ENCODE measurements around the gene GSK3A. TPM values are rescaled to one million over a fixed set of nuclear protein-coding genes. Genes with fewer than 3 reads are reported as not detected.

The GSK3A gene
- total RNA-seq, 1 donor from 2014 or later, result 52.3 TPM

- Mint-ChIP-seq H3K27me3 (ENCODE audit: unreplicated experiment) (no peaks in the 10 kb centered on the region), H3K4me1 (ENCODE audit: unreplicated experiment) (peaks cover 65% of the 10 kb centered on the region), H3K27ac (ENCODE audit: unreplicated experiment) (peak overlapping the region; percentile 96), H3K4me3 (ENCODE audit: unreplicated experiment) (peak overlapping the region; percentile 85), H3K36me3 (ENCODE audit: unreplicated experiment) (peaks cover 17% of the 10 kb centered on the region), H3K9me3 (ENCODE audit: unreplicated experiment) (no peaks in the 10 kb centered on the region)
- TF ChIP-seq CTCF (IDR thresholded peaks at IDR 0.05), result no peak
- peak; percentile 91 for DNase-seq (ENCODE audit: extremely low spot score, unreplicated experiment)
Measured at GRCh38 chr19:42277821-42278451, 35.5 kb upstream of the GSK3A start.

DNA sequence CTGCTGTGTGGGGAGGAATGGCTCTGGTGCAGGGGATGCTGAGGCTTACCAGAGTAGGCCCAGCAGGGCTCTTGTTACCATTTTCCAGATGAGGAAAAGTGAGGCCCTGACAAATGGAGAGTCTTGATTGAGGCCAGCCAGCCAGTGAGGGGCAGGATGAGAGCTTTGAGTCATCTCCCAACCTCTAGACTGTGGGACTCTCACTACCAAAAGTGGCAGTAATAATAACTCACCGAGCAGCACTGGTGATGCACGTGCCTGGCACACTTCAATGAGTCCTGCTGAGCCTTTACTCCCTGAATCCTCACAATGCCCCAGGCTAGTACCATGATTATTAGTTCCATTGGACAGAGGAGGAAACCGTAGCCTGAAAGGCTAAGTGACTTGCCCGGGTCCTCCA lies 34.4 kb upstream of the GSK3A start:
- DNase-seq (ENCODE audit: extremely low spot score, unreplicated experiment), result no peak
- no peak for TF ChIP-seq CTCF (IDR thresholded peaks at IDR 0.05)
- Mint-ChIP-seq H3K27me3 (ENCODE audit: unreplicated experiment) (no peaks in the 10 kb centered on the region), H3K36me3 (ENCODE audit: unreplicated experiment) (peaks cover 17% of the 10 kb centered on the region), H3K4me3 (ENCODE audit: unreplicated experiment) (no peak overlapping the region), H3K9me3 (ENCODE audit: unreplicated experiment) (no peaks in the 10 kb centered on the region), H3K27ac (ENCODE audit: unreplicated experiment) (peak overlapping the region; percentile 96), H3K4me1 (ENCODE audit: unreplicated experiment) (peaks cover 56% of the 10 kb centered on the region)

DNA sequence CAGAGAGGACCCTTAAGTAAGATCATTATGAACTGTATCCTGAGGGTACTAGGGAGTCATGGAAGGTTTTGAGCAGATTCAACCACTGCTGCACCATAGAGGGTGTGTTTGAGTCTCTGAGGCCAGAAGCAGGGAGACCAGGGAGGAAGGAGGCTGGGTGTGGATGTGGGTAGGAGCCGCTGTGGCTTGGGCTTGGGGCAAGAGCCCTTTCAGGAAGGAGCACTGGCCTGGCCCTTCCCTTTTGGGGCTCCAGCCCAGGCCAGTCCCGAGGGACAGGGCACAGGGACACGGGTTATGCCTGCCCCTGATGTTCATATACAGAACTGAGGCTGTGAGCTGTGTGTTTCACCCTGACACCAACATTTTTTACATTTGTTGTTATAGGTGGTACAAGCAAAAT lies 33.9 kb upstream of the GSK3A start:
- peaks cover 18% of the 10 kb centered on the region for H3K36me3 Mint-ChIP-seq (ENCODE audit: unreplicated experiment)
- peaks cover 56% of the 10 kb centered on the region for H3K4me1 Mint-ChIP-seq (ENCODE audit: unreplicated experiment)
- DNase-seq (ENCODE audit: extremely low spot score, unreplicated experiment), result no peak
- H3K27ac Mint-ChIP-seq (ENCODE audit: unreplicated experiment), result peak overlapping the region; percentile 72
- TF ChIP-seq CTCF (IDR thresholded peaks at IDR 0.05), result no peak
- no peaks in the 10 kb centered on the region for H3K27me3 Mint-ChIP-seq (ENCODE audit: unreplicated experiment)
- H3K4me3 Mint-ChIP-seq (ENCODE audit: unreplicated experiment), result no peak overlapping the region
- no peaks in the 10 kb centered on the region for H3K9me3 Mint-ChIP-seq (ENCODE audit: unreplicated experiment)

- Mint-ChIP-seq H3K4me3 (ENCODE audit: unreplicated experiment) (no peak overlapping the region), H3K4me1 (ENCODE audit: unreplicated experiment) (peaks cover 61% of the 10 kb centered on the region), H3K9me3 (ENCODE audit: unreplicated experiment) (no peaks in the 10 kb centered on the region), H3K27ac (ENCODE audit: unreplicated experiment) (peak overlapping the region; percentile 82), H3K36me3 (ENCODE audit: unreplicated experiment) (peaks cover 18% of the 10 kb centered on the region), H3K27me3 (ENCODE audit: unreplicated experiment) (no peaks in the 10 kb centered on the region)
- no peak for DNase-seq (ENCODE audit: extremely low spot score, unreplicated experiment)
- no peak for TF ChIP-seq CTCF (IDR thresholded peaks at IDR 0.05)
Measured at GRCh38 chr19:42275517-42275916, 33.1 kb upstream of the GSK3A start.

DNA sequence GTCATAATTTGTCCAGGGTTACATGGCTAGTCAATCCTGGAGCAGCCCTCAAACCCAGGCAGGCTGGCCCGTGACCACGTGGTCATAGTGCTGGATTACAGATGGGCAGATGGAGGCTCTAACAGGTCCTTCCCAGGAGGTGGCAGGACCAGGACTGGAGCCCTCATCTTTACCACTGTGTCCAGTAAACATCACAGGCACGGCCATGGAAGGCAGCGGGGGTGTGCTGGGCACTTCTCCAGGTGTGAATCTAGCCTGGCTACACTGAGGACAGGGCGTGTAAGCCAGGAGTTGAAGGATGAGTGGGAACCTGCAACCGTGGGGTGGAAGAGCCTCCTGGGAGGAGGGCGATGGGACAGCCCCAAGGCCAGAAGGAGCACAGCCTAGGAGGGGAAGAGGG lies 32.7 kb upstream of the GSK3A start:
- peaks cover 65% of the 10 kb centered on the region for H3K4me1 Mint-ChIP-seq (ENCODE audit: unreplicated experiment)
- H3K36me3 Mint-ChIP-seq (ENCODE audit: unreplicated experiment), result peaks cover 18% of the 10 kb centered on the region
- no peak for TF ChIP-seq CTCF (IDR thresholded peaks at IDR 0.05)
- H3K27me3 Mint-ChIP-seq (ENCODE audit: unreplicated experiment), result no peaks in the 10 kb centered on the region
- peak overlapping the region; percentile 82 for H3K27ac Mint-ChIP-seq (ENCODE audit: unreplicated experiment)
- H3K9me3 Mint-ChIP-seq (ENCODE audit: unreplicated experiment), result no peaks in the 10 kb centered on the region
- DNase-seq (ENCODE audit: extremely low spot score, unreplicated experiment), result no peak
- H3K4me3 Mint-ChIP-seq (ENCODE audit: unreplicated experiment), result no peak overlapping the region

All from osteocyte (in vitro differentiated cells).